HEK293 (cell line): Measurements from ENCODE around the gene RND1.

Experiments used
- CTCF ChIA-PET: fragments of 350-600 bp; formaldehyde crosslinking; extraction: SDS; loops from one replicate; lab custom pipeline; 2021; ENCODE audit warnings: antibody characterized with exemption; lab: Yijun Ruan, JAX
- POLR2A ChIA-PET: fragments of 300-600 bp; formaldehyde crosslinking; extraction: SDS; loops from one replicate; lab custom pipeline; 2020; ENCODE audit warnings: antibody characterized with exemption, inconsistent platforms; lab: Yijun Ruan, JAX
- H3K27ac ChIP-seq: fragments of 200-500 bp; sonication (Bioruptor generic); 2 replicates; pipeline ENCODE4 v1.5.1; 2014; ENCODE audit warnings: low read depth, low read length, control low read depth, inconsistent platforms; ENCODE audit errors: extremely low read depth
- H3K36me3 ChIP-seq, 2 experiments: fragments of 200-500 bp in 1 of 2; sonication (Bioruptor generic) in 1 of 2; 1 replicate in 1 of 2; 2 replicates in 1 of 2; pipeline ENCODE4 v1.5.1; 2014 to 2017; ENCODE audit warnings: inconsistent platforms in 2 of 2, low read length in 2 of 2; ENCODE audit not compliant: control insufficient read depth in 2 of 2, insufficient read depth in 1 of 2
- H3K4me1 ChIP-seq: fragments of 200-500 bp; sonication (Bioruptor generic); 2 replicates; pipeline ENCODE4 v1.5.1; 2014; ENCODE audit warnings: mild to moderate bottlenecking, low read length, inconsistent platforms; ENCODE audit not compliant: control insufficient read depth, insufficient read depth
- H3K4me3 ChIP-seq: 2 replicates; pipeline ENCODE4 v1.5.1; 2011; ENCODE audit warnings: low read depth, mild to moderate bottlenecking, control low read depth, low read length, moderate library complexity
- H3K9me3 ChIP-seq: fragments of 200-500 bp; sonication (Bioruptor generic); 2 replicates; pipeline ENCODE4 v1.5.1; 2014; ENCODE audit warnings: low read depth, low read length, inconsistent platforms; ENCODE audit not compliant: control insufficient read depth, insufficient read depth
- AEBP2 ChIP-seq: fragments of 450-650 bp; formaldehyde crosslinking; IDR thresholded peaks from 2 replicates; pipeline ENCODE4 v1.5.1; 2016; ENCODE audit warnings: missing biosample characterization, missing genetic modification characterization, borderline replicate concordance
- GFI1B ChIP-seq: fragments of 450-650 bp; formaldehyde crosslinking; IDR thresholded peaks from 2 replicates; pipeline ENCODE4 v1.5.1; 2016; ENCODE audit warnings: missing biosample characterization, missing genetic modification characterization
- GLIS1 ChIP-seq: fragments of 450-650 bp; formaldehyde crosslinking; IDR thresholded peaks from 2 replicates; pipeline ENCODE4 v1.5.1; 2016; ENCODE audit warnings: missing biosample characterization, missing genetic modification characterization
- HIC1 ChIP-seq: fragments of 450-650 bp; formaldehyde crosslinking; IDR thresholded peaks from 2 replicates; pipeline ENCODE4 v1.5.1; 2016; ENCODE audit warnings: missing biosample characterization, missing genetic modification characterization
- SCRT2 ChIP-seq: fragments of 450-650 bp; formaldehyde crosslinking; IDR thresholded peaks from 2 replicates; pipeline ENCODE4 v1.5.1; 2016; ENCODE audit warnings: missing biosample characterization, missing genetic modification characterization
- SETDB1 ChIP-seq: IDR thresholded peaks from one replicate; pipeline ENCODE4 v1.6.1; 2017; ENCODE audit warnings: mild to moderate bottlenecking, low read length, moderate library complexity, mixed read lengths; ENCODE audit not compliant: insufficient read length
- ZFHX2 ChIP-seq: fragments of 450-650 bp; formaldehyde crosslinking; conservative IDR thresholded peaks from 2 replicates; pipeline ENCODE4 v1.5.1; 2016; ENCODE audit warnings: missing biosample characterization, missing genetic modification characterization
- ZNF202 ChIP-seq: fragments of 450-650 bp; formaldehyde crosslinking; IDR thresholded peaks from 2 replicates; pipeline ENCODE4 v1.5.1; 2016; ENCODE audit warnings: missing biosample characterization, missing genetic modification characterization, borderline replicate concordance
- ZNF335 ChIP-seq: fragments of 450-650 bp; formaldehyde crosslinking; conservative IDR thresholded peaks from 2 replicates; pipeline ENCODE4 v1.5.1; 2016; ENCODE audit warnings: missing biosample characterization, missing genetic modification characterization
- ZNF624 ChIP-seq: fragments of 450-650 bp; formaldehyde crosslinking; IDR thresholded peaks from 2 replicates; pipeline ENCODE4 v1.5.1; 2017; ENCODE audit warnings: missing biosample characterization, missing genetic modification characterization
- ZXDB ChIP-seq: fragments of 450-650 bp; formaldehyde crosslinking; IDR thresholded peaks from 2 replicates; pipeline ENCODE4 v1.5.1; 2016; ENCODE audit warnings: missing biosample characterization, missing genetic modification characterization
- TF ChIP-seq, protein P1 (sequence below): fragments of 450-650 bp; formaldehyde crosslinking; IDR thresholded peaks from 2 replicates; pipeline ENCODE4 v1.5.1; 2016; ENCODE audit warnings: missing biosample characterization, missing genetic modification characterization
- TF ChIP-seq, protein P2 (sequence below): fragments of 450-650 bp; formaldehyde crosslinking; IDR thresholded peaks from 2 replicates; pipeline ENCODE4 v1.5.1; 2017; ENCODE audit warnings: missing biosample characterization, missing genetic modification characterization
- TF ChIP-seq, protein P3 (sequence below): fragments of 450-650 bp; formaldehyde crosslinking; IDR thresholded peaks from 2 replicates; pipeline ENCODE4 v1.5.1; 2016; ENCODE audit warnings: missing biosample characterization, missing genetic modification characterization

The RND1 gene

DNA sequence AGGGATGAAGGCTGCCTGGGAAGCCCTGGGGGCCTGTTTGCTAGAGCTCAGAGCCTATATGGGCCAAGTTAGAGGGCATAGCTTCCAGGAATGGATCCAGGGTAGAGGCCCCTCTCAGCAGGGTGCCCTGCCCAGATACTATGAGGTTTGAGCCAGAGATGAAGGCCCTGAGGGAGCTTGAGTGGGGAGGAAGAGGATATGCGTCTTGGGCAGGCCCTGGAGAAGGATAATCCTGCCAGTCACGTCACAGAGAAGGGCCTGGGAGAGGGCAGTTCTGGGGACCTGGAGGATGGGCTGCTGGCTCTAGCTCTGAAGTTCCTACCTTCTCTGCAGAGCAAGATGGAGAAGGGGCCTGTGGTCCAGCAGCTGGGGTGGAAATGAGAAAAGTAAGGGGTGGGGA lies 53.3 kb downstream of the RND1 start:
- ChIA-PET POLR2A (interaction anchor here (0.6 to 0.7 kb wide), 2 partner anchors 17 to 108 kb away, joined by 3 to 5 read pairs; no protein-coding TSS in a partner anchor), CTCF (interaction anchor here (0.5 to 7.1 kb wide), 7 partner anchors 11 to 276 kb away, joined by 3 to 53 read pairs (median 4); no protein-coding TSS in a partner anchor)
- no peaks in the 10 kb centered on the region for H3K36me3 ChIP-seq
- H3K9me3 ChIP-seq = no peaks in the 10 kb centered on the region
- TF ChIP-seq ZNF202 (tag by site-specific recombination) = no peak
- TF ChIP-seq ZXDB (tag by site-specific recombination) = no peak
- TF ChIP-seq, protein P1, sequence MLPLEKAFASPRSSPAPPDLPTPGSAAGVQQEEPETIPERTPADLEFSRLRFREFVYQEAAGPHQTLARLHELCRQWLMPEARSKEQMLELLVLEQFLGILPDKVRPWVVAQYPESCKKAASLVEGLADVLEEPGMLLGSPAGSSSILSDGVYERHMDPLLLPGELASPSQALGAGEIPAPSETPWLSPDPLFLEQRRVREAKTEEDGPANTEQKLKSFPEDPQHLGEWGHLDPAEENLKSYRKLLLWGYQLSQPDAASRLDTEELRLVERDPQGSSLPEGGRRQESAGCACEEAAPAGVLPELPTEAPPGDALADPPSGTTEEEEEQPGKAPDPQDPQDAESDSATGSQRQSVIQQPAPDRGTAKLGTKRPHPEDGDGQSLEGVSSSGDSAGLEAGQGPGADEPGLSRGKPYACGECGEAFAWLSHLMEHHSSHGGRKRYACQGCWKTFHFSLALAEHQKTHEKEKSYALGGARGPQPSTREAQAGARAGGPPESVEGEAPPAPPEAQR (tag by site-specific recombination) = no peak
- no peak for TF ChIP-seq GFI1B (tag by site-specific recombination)
- no peak for TF ChIP-seq SETDB1
- H3K4me1 ChIP-seq = peaks cover 3% of the 10 kb centered on the region; the same call in 1 of the 2 replicates
- H3K27ac ChIP-seq = no peak overlapping the region
- no peak overlapping the region for H3K4me3 ChIP-seq

- Histone ChIP-seq H3K9me3 (no peaks in the 10 kb centered on the region), H3K36me3 (no peaks in the 10 kb centered on the region), H3K4me3 (no peak overlapping the region), H3K27ac (no peak overlapping the region), H3K4me1 (peaks cover 3% of the 10 kb centered on the region; the same call in 1 of the 2 replicates)
- ChIA-PET CTCF (interaction anchor here (0.6 to 7.1 kb wide), 5 partner anchors 11 to 531 kb away, joined by 3 to 53 read pairs (median 3); no protein-coding TSS in a partner anchor), POLR2A (interaction anchor here (0.7 kb wide), 1 partner anchor 18 kb away, joined by 3 read pairs; no protein-coding TSS in a partner anchor)
- TF ChIP-seq, protein P1 (tag by site-specific recombination) = no peak
Observed at GRCh38 chr12:48811437-48812090, 54.1 kb downstream of the RND1 start.

- Histone ChIP-seq H3K4me3 (no peak overlapping the region), H3K36me3 (no peaks in the 10 kb centered on the region), H3K27ac (peak overlapping the region; percentile 19; the same call in 1 of the 2 replicates), H3K9me3 (no peaks in the 10 kb centered on the region), H3K4me1 (peaks cover 2% of the 10 kb centered on the region; the same call in 1 of the 2 replicates)
- POLR2A ChIA-PET = no interaction called here
- CTCF ChIA-PET = interaction anchor here (0.6 to 7.1 kb wide), 5 partner anchors 8 to 1529 kb away, joined by 3 to 53 read pairs (median 3); no protein-coding TSS in a partner anchor
- TF ChIP-seq ZNF335 (tag by site-specific recombination) (0 out of 2 replicates have a peak, but pooled peaks have one; percentile 25), AEBP2 (no peak), ZFHX2 (tag by site-specific recombination) (peak; percentile 71), SCRT2 (tag by site-specific recombination) (no peak), HIC1 (tag by site-specific recombination) (no peak), GLIS1 (0 out of 2 replicates have a peak, but pooled peaks have one; percentile 23), ZNF624 (tag by site-specific recombination) (no peak)
- TF ChIP-seq, protein P2, sequence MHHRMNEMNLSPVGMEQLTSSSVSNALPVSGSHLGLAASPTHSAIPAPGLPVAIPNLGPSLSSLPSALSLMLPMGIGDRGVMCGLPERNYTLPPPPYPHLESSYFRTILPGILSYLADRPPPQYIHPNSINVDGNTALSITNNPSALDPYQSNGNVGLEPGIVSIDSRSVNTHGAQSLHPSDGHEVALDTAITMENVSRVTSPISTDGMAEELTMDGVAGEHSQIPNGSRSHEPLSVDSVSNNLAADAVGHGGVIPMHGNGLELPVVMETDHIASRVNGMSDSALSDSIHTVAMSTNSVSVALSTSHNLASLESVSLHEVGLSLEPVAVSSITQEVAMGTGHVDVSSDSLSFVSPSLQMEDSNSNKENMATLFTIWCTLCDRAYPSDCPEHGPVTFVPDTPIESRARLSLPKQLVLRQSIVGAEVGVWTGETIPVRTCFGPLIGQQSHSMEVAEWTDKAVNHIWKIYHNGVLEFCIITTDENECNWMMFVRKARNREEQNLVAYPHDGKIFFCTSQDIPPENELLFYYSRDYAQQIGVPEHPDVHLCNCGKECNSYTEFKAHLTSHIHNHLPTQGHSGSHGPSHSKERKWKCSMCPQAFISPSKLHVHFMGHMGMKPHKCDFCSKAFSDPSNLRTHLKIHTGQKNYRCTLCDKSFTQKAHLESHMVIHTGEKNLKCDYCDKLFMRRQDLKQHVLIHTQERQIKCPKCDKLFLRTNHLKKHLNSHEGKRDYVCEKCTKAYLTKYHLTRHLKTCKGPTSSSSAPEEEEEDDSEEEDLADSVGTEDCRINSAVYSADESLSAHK = 0 out of 2 replicates have a peak, but pooled peaks have one; percentile 40
- TF ChIP-seq, protein P3, sequence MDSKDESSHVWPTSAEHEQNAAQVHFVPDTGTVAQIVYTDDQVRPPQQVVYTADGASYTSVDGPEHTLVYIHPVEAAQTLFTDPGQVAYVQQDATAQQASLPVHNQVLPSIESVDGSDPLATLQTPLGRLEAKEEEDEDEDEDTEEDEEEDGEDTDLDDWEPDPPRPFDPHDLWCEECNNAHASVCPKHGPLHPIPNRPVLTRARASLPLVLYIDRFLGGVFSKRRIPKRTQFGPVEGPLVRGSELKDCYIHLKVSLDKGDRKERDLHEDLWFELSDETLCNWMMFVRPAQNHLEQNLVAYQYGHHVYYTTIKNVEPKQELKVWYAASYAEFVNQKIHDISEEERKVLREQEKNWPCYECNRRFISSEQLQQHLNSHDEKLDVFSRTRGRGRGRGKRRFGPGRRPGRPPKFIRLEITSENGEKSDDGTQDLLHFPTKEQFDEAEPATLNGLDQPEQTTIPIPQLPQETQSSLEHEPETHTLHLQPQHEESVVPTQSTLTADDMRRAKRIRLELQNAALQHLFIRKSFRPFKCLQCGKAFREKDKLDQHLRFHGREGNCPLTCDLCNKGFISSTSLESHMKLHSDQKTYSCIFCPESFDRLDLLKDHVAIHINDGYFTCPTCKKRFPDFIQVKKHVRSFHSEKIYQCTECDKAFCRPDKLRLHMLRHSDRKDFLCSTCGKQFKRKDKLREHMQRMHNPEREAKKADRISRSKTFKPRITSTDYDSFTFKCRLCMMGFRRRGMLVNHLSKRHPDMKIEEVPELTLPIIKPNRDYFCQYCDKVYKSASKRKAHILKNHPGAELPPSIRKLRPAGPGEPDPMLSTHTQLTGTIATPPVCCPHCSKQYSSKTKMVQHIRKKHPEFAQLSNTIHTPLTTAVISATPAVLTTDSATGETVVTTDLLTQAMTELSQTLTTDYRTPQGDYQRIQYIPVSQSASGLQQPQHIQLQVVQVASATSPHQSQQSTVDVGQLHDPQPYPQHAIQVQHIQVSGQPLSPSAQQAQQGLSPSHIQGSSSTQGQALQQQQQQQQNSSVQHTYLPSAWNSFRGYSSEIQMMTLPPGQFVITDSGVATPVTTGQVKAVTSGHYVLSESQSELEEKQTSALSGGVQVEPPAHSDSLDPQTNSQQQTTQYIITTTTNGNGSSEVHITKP = peak; percentile 41; the same call in 1 of the 2 replicates
Observed at GRCh38 chr12:48810903-48811431, 54.7 kb downstream of the RND1 start.
